SK-N-MC (cell line): ENCODE data around the gene TMEM121B.

Source experiments
- EZH2 ChIP-seq: fragments of 200-600 bp; sonication (generic); IDR thresholded peaks from one replicate; pipeline ENCODE4 v1.6.1; 2017; ENCODE audit warnings: antibody characterized with exemption
- FOXP2 ChIP-seq: optimal IDR thresholded peaks from 2 replicates; pipeline ENCODE3; 2011; ENCODE audit warnings: mild to moderate bottlenecking, moderate library complexity; ENCODE audit not compliant: insufficient read depth; ENCODE audit errors: extremely low read length, control extremely low read depth
- POLR2AphosphoS5 ChIP-seq: IDR thresholded peaks from 2 replicates; pipeline ENCODE4 v1.6.1; 2012; ENCODE audit warnings: mild to moderate bottlenecking, low read depth, low read length, borderline replicate concordance

DNA sequence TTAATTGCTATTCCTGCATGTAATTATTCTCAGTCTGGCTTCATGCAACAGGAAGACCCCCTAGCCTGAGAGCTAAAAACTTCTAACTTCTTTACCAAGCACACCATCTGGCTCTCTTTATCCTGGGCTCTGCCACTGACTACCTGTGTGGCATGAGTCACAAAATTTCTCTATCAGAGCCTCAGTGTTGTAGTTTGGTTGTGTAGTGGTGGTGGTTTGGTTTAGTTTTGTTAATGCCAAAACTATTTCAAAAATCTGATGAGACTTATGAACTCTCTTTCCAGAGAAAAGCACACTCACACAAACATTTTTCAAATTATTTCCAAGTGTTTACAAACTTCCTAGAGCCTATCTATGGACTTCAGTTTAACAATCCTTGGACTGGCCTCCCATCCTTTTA is 43.9 kb downstream of the TMEM121B start:
- TF ChIP-seq POLR2AphosphoS5 (no peak), FOXP2 (no peak), EZH2 (no peak)
